Measurements from ENCODE around the gene DNAJB7.

The DNAJB7 gene

GRCh38 chr22:40862013-40862412, at the start of gene DNAJB7:
TSS of gene DNAJB7 (minus strand) at chr22:40862113. CDS start at chr22:40861994, 119 bp downstream.
- Histone ChIP-seq H3K4me1 (ENCODE audit: control insufficient read depth, insufficient read depth, low read length) (no peaks in the 10 kb centered on the region), H3K9me3 (ENCODE audit: control insufficient read depth, insufficient read depth, low read depth, low read length) (no peaks in the 10 kb centered on the region), H3K27me3 (ENCODE audit: control insufficient read depth, insufficient read depth, low read length) (no peaks in the 10 kb centered on the region), H3K9ac (ENCODE audit: low read length) (peak within 1 kb of the TSS; percentile 2), H3K27ac (ENCODE audit: low read depth, low read length) (no peak within 1 kb of the TSS), H3K36me3 (ENCODE audit: control insufficient read depth, insufficient read depth, low read length) (peaks cover 18% of the 10 kb centered on the region), H3K4me3 (ENCODE audit: low read depth, low read length) (no peak within 1 kb of the TSS)

DNA sequence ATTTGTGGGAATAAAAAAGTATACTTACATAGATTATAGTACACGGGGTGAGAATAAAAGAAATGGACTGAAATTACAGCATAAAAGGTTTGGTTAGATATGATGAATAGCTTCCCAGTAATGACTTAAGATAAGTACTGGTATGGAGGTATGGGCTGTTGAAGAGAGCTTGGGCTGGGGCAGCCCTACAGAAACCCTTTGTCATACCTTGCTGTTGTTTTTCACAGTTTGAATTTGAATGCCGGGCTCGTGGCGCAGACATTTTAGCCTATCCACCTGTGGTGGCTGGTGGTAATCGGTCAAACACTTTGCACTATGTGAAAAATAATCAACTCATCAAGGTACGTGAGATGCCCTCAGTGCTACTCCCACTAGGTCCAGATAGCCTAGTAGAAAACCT, 47.0 kb upstream of the DNAJB7 start:
- peaks cover 43% of the 10 kb centered on the region for H3K36me3 ChIP-seq (ENCODE audit: control insufficient read depth, insufficient read depth, low read length)
- no peaks in the 10 kb centered on the region for H3K4me1 ChIP-seq (ENCODE audit: control insufficient read depth, insufficient read depth, low read length)
- H3K9ac ChIP-seq (ENCODE audit: low read length) = no peak overlapping the region
- no peaks in the 10 kb centered on the region for H3K27me3 ChIP-seq (ENCODE audit: control insufficient read depth, insufficient read depth, low read length)
- no peak overlapping the region for H3K27ac ChIP-seq (ENCODE audit: low read depth, low read length)
- H3K4me3 ChIP-seq (ENCODE audit: low read depth, low read length) = no peak overlapping the region
- H3K9me3 ChIP-seq (ENCODE audit: control insufficient read depth, insufficient read depth, low read depth, low read length) = no peaks in the 10 kb centered on the region

- Histone ChIP-seq H3K36me3 (ENCODE audit: control insufficient read depth, insufficient read depth, low read length) (peaks cover 20% of the 10 kb centered on the region), H3K9me3 (ENCODE audit: control insufficient read depth, insufficient read depth, low read depth, low read length) (no peaks in the 10 kb centered on the region), H3K9ac (ENCODE audit: low read length) (no peak overlapping the region), H3K27ac (ENCODE audit: low read depth, low read length) (no peak overlapping the region), H3K4me1 (ENCODE audit: control insufficient read depth, insufficient read depth, low read length) (no peaks in the 10 kb centered on the region), H3K27me3 (ENCODE audit: control insufficient read depth, insufficient read depth, low read length) (no peaks in the 10 kb centered on the region), H3K4me3 (ENCODE audit: low read depth, low read length) (no peak overlapping the region)
Observed at GRCh38 chr22:40904101-40904500, 42.2 kb upstream of the DNAJB7 start.

DNA sequence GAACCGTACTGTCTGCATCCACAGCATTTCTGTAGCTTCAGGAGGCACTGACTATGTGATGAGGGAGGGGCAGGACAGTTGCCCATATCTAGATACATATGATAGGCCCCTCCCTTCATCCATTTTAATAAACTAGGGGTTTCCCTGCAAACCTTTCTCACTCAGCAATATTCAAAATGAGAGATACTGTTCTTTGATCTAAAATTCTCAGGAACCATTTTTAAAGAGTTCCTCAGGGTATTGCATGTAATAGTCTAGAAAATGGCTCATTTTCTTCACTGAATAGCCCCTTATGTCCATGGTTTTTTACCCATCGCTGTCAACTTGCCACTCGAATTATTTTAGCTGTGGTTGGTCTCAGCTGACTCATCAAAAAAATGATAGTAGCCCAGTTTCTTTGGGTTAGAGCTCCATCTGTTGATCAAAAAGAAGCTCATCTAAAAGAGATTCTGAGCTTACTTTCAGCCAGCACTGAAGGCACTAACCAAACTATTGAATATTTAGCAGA, 37.0 kb upstream of the DNAJB7 start:
- no peaks in the 10 kb centered on the region for H3K9me3 ChIP-seq (ENCODE audit: control insufficient read depth, insufficient read depth, low read depth, low read length)
- H3K27me3 ChIP-seq (ENCODE audit: control insufficient read depth, insufficient read depth, low read length) = no peaks in the 10 kb centered on the region
- H3K36me3 ChIP-seq (ENCODE audit: control insufficient read depth, insufficient read depth, low read length) = 0 out of 2 replicates have a peak, but pooled peaks cover 2% of the 10 kb centered on the region
- H3K27ac ChIP-seq (ENCODE audit: low read depth, low read length) = no peak overlapping the region
- no peaks in the 10 kb centered on the region for H3K4me1 ChIP-seq (ENCODE audit: control insufficient read depth, insufficient read depth, low read length)
- no peak overlapping the region for H3K4me3 ChIP-seq (ENCODE audit: low read depth, low read length)
- H3K9ac ChIP-seq (ENCODE audit: low read length) = no peak overlapping the region

- Histone ChIP-seq H3K27ac (ENCODE audit: low read depth, low read length) (no peak overlapping the region), H3K4me3 (ENCODE audit: low read depth, low read length) (no peak overlapping the region), H3K36me3 (ENCODE audit: control insufficient read depth, insufficient read depth, low read length) (peaks cover 14% of the 10 kb centered on the region), H3K27me3 (ENCODE audit: control insufficient read depth, insufficient read depth, low read length) (no peaks in the 10 kb centered on the region), H3K9ac (ENCODE audit: low read length) (no peak overlapping the region), H3K9me3 (ENCODE audit: control insufficient read depth, insufficient read depth, low read depth, low read length) (no peaks in the 10 kb centered on the region), H3K4me1 (ENCODE audit: control insufficient read depth, insufficient read depth, low read length) (no peaks in the 10 kb centered on the region)
Observed at GRCh38 chr22:40894417-40894816, 32.5 kb upstream of the DNAJB7 start.

DNA sequence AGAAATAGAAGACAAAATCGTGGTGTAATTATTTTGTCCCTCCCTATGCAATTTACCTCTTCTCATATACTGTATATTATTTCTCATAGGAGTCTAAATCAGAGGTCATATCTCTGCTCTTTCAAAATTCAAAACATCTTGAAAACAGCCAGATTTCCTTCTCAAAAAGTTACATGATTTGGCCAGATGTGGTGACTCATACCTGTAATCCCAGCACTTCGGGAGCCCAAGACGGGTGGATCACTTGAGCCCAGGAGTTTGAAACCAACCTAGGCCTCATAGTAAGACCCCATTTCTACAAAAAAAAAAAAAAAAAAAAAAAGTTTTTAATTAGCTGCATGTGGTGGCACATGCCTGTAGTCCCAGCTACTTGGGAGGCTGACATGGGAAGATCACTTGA, 29.0 kb upstream of the DNAJB7 start:
- H3K9me3 ChIP-seq (ENCODE audit: control insufficient read depth, insufficient read depth, low read depth, low read length) = no peaks in the 10 kb centered on the region
- no peaks in the 10 kb centered on the region for H3K4me1 ChIP-seq (ENCODE audit: control insufficient read depth, insufficient read depth, low read length)
- no peak overlapping the region for H3K4me3 ChIP-seq (ENCODE audit: low read depth, low read length)
- H3K9ac ChIP-seq (ENCODE audit: low read length) = no peak overlapping the region
- H3K27ac ChIP-seq (ENCODE audit: low read depth, low read length) = no peak overlapping the region
- H3K27me3 ChIP-seq (ENCODE audit: control insufficient read depth, insufficient read depth, low read length) = no peaks in the 10 kb centered on the region
- H3K36me3 ChIP-seq (ENCODE audit: control insufficient read depth, insufficient read depth, low read length) = peaks cover 45% of the 10 kb centered on the region

DNA sequence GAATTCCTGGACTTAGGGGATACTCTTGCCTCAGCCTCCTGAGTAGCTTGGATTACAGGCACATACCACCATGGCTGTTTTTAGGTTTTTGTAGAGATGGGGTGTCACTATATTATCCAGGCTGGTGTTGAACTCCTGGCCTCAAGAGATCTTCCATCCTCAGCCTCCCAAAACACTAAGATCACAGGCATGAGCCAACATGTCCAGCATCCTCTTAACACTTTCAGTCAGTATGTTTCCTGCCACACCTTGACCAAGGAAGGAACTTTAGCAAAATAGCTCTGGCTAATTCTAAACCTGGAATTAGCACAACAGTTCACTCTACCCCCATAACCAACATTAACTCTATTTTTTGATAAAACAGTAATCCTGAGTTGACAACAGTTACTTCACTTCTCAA, 27.2 kb upstream of the DNAJB7 start:
- H3K4me3 ChIP-seq (ENCODE audit: low read depth, low read length) = no peak overlapping the region
- H3K4me1 ChIP-seq (ENCODE audit: control insufficient read depth, insufficient read depth, low read length) = no peaks in the 10 kb centered on the region
- peaks cover 58% of the 10 kb centered on the region for H3K36me3 ChIP-seq (ENCODE audit: control insufficient read depth, insufficient read depth, low read length)
- no peak overlapping the region for H3K9ac ChIP-seq (ENCODE audit: low read length)
- no peaks in the 10 kb centered on the region for H3K9me3 ChIP-seq (ENCODE audit: control insufficient read depth, insufficient read depth, low read depth, low read length)
- H3K27me3 ChIP-seq (ENCODE audit: control insufficient read depth, insufficient read depth, low read length) = no peaks in the 10 kb centered on the region
- H3K27ac ChIP-seq (ENCODE audit: low read depth, low read length) = no peak overlapping the region

- H3K36me3 ChIP-seq (ENCODE audit: control insufficient read depth, insufficient read depth, low read length) = peaks cover 37% of the 10 kb centered on the region
- H3K27ac ChIP-seq (ENCODE audit: low read depth, low read length) = no peak overlapping the region
- no peaks in the 10 kb centered on the region for H3K4me1 ChIP-seq (ENCODE audit: control insufficient read depth, insufficient read depth, low read length)
- H3K9me3 ChIP-seq (ENCODE audit: control insufficient read depth, insufficient read depth, low read depth, low read length) = no peaks in the 10 kb centered on the region
- no peak overlapping the region for H3K9ac ChIP-seq (ENCODE audit: low read length)
- H3K27me3 ChIP-seq (ENCODE audit: control insufficient read depth, insufficient read depth, low read length) = no peaks in the 10 kb centered on the region
- no peak overlapping the region for H3K4me3 ChIP-seq (ENCODE audit: low read depth, low read length)
Observed at GRCh38 chr22:40878922-40879321, 17.0 kb upstream of the DNAJB7 start.

- Histone ChIP-seq H3K36me3 (ENCODE audit: control insufficient read depth, insufficient read depth, low read length) (peaks cover 30% of the 10 kb centered on the region), H3K27me3 (ENCODE audit: control insufficient read depth, insufficient read depth, low read length) (no peaks in the 10 kb centered on the region), H3K27ac (ENCODE audit: low read depth, low read length) (no peak overlapping the region), H3K4me1 (ENCODE audit: control insufficient read depth, insufficient read depth, low read length) (no peaks in the 10 kb centered on the region), H3K9me3 (ENCODE audit: control insufficient read depth, insufficient read depth, low read depth, low read length) (no peaks in the 10 kb centered on the region), H3K4me3 (ENCODE audit: low read depth, low read length) (no peak overlapping the region), H3K9ac (ENCODE audit: low read length) (no peak overlapping the region)
Observed at GRCh38 chr22:40877488-40877887, 15.6 kb upstream of the DNAJB7 start.

- H3K9me3 ChIP-seq (ENCODE audit: control insufficient read depth, insufficient read depth, low read depth, low read length) = no peaks in the 10 kb centered on the region
- no peak overlapping the region for H3K27ac ChIP-seq (ENCODE audit: low read depth, low read length)
- no peaks in the 10 kb centered on the region for H3K27me3 ChIP-seq (ENCODE audit: control insufficient read depth, insufficient read depth, low read length)
- H3K4me3 ChIP-seq (ENCODE audit: low read depth, low read length) = no peak overlapping the region
- H3K36me3 ChIP-seq (ENCODE audit: control insufficient read depth, insufficient read depth, low read length) = peaks cover 27% of the 10 kb centered on the region
- no peaks in the 10 kb centered on the region for H3K4me1 ChIP-seq (ENCODE audit: control insufficient read depth, insufficient read depth, low read length)
- no peak overlapping the region for H3K9ac ChIP-seq (ENCODE audit: low read length)
Observed at GRCh38 chr22:40876907-40877306, 15.0 kb upstream of the DNAJB7 start.

GRCh38 chr22:40875111-40875510, 13.2 kb upstream of the DNAJB7 start:
- no peaks in the 10 kb centered on the region for H3K9me3 ChIP-seq (ENCODE audit: control insufficient read depth, insufficient read depth, low read depth, low read length)
- H3K9ac ChIP-seq (ENCODE audit: low read length) = no peak overlapping the region
- no peak overlapping the region for H3K27ac ChIP-seq (ENCODE audit: low read depth, low read length)
- H3K36me3 ChIP-seq (ENCODE audit: control insufficient read depth, insufficient read depth, low read length) = peaks cover 30% of the 10 kb centered on the region
- no peaks in the 10 kb centered on the region for H3K27me3 ChIP-seq (ENCODE audit: control insufficient read depth, insufficient read depth, low read length)
- H3K4me3 ChIP-seq (ENCODE audit: low read depth, low read length) = no peak overlapping the region
- H3K4me1 ChIP-seq (ENCODE audit: control insufficient read depth, insufficient read depth, low read length) = no peaks in the 10 kb centered on the region

DNA sequence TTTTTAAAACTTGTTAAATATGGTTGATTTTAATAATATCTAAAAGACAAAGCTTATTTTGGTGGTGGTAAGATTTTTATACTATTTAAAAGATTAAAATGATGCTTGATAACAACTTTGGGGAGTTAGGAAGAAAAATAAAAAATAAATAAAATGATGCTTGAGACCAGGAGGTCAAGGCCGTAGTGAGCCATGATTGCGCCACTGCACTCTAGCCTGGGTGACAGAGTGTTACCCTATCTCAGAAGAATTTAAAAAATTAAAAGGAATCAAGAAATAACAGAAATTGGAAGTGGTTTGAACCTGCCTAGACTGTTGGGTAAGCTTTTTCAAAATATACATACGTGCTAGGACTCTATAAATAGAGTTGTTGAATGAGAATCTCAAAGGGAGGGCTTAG, 12.1 kb upstream of the DNAJB7 start:
- Histone ChIP-seq H3K36me3 (ENCODE audit: control insufficient read depth, insufficient read depth, low read length) (peaks cover 35% of the 10 kb centered on the region), H3K27ac (ENCODE audit: low read depth, low read length) (no peak overlapping the region), H3K9ac (ENCODE audit: low read length) (no peak overlapping the region), H3K9me3 (ENCODE audit: control insufficient read depth, insufficient read depth, low read depth, low read length) (no peaks in the 10 kb centered on the region), H3K27me3 (ENCODE audit: control insufficient read depth, insufficient read depth, low read length) (no peaks in the 10 kb centered on the region), H3K4me1 (ENCODE audit: control insufficient read depth, insufficient read depth, low read length) (no peaks in the 10 kb centered on the region), H3K4me3 (ENCODE audit: low read depth, low read length) (no peak overlapping the region)
